OCI-LY7 (cell line): Measurements from ENCODE around the gene NTM. TPM values are rescaled to one million over a fixed set of nuclear protein-coding genes. Genes with fewer than 3 reads are reported as not detected.

Experiments
- BruUV-seq: library from RNA; stranded (reverse); fragments of 400-500 nt; replicated peaks from 2 replicates; lab custom pipeline; 2021; lab: Mats Ljungman, UMichigan
- CTCF ChIA-PET: fragments of 300-600 bp; sonication (Branson Sonifier 250); formaldehyde crosslinking; loops from one replicate; lab custom pipeline; 2022; ENCODE audit warnings: antibody characterized with exemption; ENCODE audit not compliant: unreplicated experiment; lab: Charles Lee
- POLR2A ChIA-PET: fragments of 300-600 bp; sonication (Branson Sonifier 250); formaldehyde crosslinking; loops from one replicate; lab custom pipeline; 2022; ENCODE audit warnings: antibody characterized with exemption; lab: Charles Lee
- DNase-seq: peaks from one replicate; pipeline ENCODE4 v3.0.0-alpha.2; 2015; ENCODE audit warnings: low spot score
- H2AFZ ChIP-seq: fragments of 200-600 bp; sonication (generic), shearing (Covaris generic); 2 replicates; pipeline ENCODE4 v1.6.1; 2014; ENCODE audit warnings: mild to moderate bottlenecking, antibody characterized with exemption, low read length, moderate library complexity
- H3K27ac ChIP-seq: fragments of 200-600 bp; sonication (generic); 2 replicates; pipeline ENCODE4 v1.5.1; 2014; ENCODE audit warnings: mixed run types, low read depth, mild to moderate bottlenecking, moderate library complexity, low read length, inconsistent platforms; ENCODE audit not compliant: poor library complexity, severe bottlenecking
- H3K36me3 ChIP-seq: fragments of 200-600 bp; sonication (generic); 2 replicates; pipeline ENCODE4 v1.6.1; 2014; ENCODE audit warnings: mild to moderate bottlenecking, antibody characterized with exemption, low read length, moderate library complexity, mixed read lengths; ENCODE audit not compliant: insufficient read depth
- H3K4me1 ChIP-seq: fragments of 200-600 bp; sonication (generic); 2 replicates; pipeline ENCODE4 v1.5.1; 2014; ENCODE audit warnings: mild to moderate bottlenecking, low read length; ENCODE audit not compliant: insufficient read depth, poor library complexity, severe bottlenecking
- H3K4me2 ChIP-seq: fragments of 200-600 bp; sonication (generic); 2 replicates; pipeline ENCODE4 v1.6.1; 2014; ENCODE audit warnings: mild to moderate bottlenecking, low read length
- H3K4me3 ChIP-seq: fragments of 200-600 bp; sonication (generic); 2 replicates; pipeline ENCODE4 v1.5.1; 2014; ENCODE audit warnings: mild to moderate bottlenecking, low read depth, low read length; ENCODE audit not compliant: poor library complexity, severe bottlenecking
- H3K79me2 ChIP-seq: fragments of 200-600 bp; sonication (generic); 2 replicates; pipeline ENCODE4 v1.6.1; 2016; ENCODE audit warnings: low read depth, mild to moderate bottlenecking, low read length, moderate library complexity, mixed read lengths; ENCODE audit not compliant: insufficient read depth
- H3K9me2 ChIP-seq: fragments of 200-600 bp; sonication (generic); 2 replicates; pipeline ENCODE4 v1.6.1; 2016; ENCODE audit warnings: mild to moderate bottlenecking, low read length, mixed read lengths; ENCODE audit not compliant: insufficient read depth
- H3K9me3 ChIP-seq: fragments of 200-600 bp; sonication (generic); 2 replicates; pipeline ENCODE4 v1.6.1; 2014; ENCODE audit warnings: mild to moderate bottlenecking, mixed run types, low read length, mixed read lengths
- H4K20me1 ChIP-seq: fragments of 200-600 bp; sonication (generic); 2 replicates; pipeline ENCODE4 v1.6.1; 2014; ENCODE audit warnings: mild to moderate bottlenecking, antibody characterized with exemption, low read length, moderate library complexity, mixed read lengths; ENCODE audit not compliant: insufficient read depth
- CTCF ChIP-seq: fragments of 200-600 bp; sonication (generic); conservative IDR thresholded peaks from 2 replicates; pipeline ENCODE4 v1.5.1; 2014; ENCODE audit warnings: mild to moderate bottlenecking, antibody characterized with exemption, low read length, moderate library complexity, mixed read lengths
- EZH2phosphoT487 ChIP-seq: fragments of 200-600 bp; sonication (generic); IDR thresholded peaks from 2 replicates; pipeline ENCODE4 v1.6.1; 2018; ENCODE audit warnings: low read depth, borderline replicate concordance, mild to moderate bottlenecking, mixed run types, antibody characterized with exemption, low read length, moderate library complexity, mixed read lengths
- intact Hi-C: fragments of 100-400 bp; cut with micrococcal nuclease; formaldehyde crosslinking; loops from one replicate; pipeline ENCODE4 v1.10.0; 2022; ENCODE audit not compliant: unreplicated experiment
- total RNA-seq, 2 experiments: library from RNA; depleted of rRNA in 1 of 2; stranded (reverse); fragments of >200 nt in 1 of 2; shearing (Covaris generic) in 1 of 2; gene quantifications; 2 replicates each; pipeline ENCODE4 v1.2.3, GENCODE V29; 2014 to 2022

NTM gene
- total RNA-seq, 2 experiments from 2014 or later = not detected

GRCh38 chr11:131481971-131482370 is 111.6 kb downstream of the NTM start:
- intact Hi-C loops = no loop called here
- no peak overlapping the region for H3K4me3 ChIP-seq
- TF ChIP-seq CTCF = no peak
- H3K27ac ChIP-seq = no peak overlapping the region
- no peaks in the 10 kb centered on the region for H3K79me2 ChIP-seq
- ChIA-PET CTCF (no interaction called here), POLR2A (interaction anchor here (0.9 kb wide), 1 partner anchor 12 kb away, joined by 3 read pairs; no protein-coding TSS in a partner anchor)
- H2AFZ ChIP-seq = no peak overlapping the region
- H3K9me3 ChIP-seq = no peaks in the 10 kb centered on the region
- H3K36me3 ChIP-seq = no peaks in the 10 kb centered on the region
- H3K4me2 ChIP-seq = no peak overlapping the region
- H4K20me1 ChIP-seq = no peaks in the 10 kb centered on the region
- BruUV-seq = no TSS peak
- no peaks in the 10 kb centered on the region for H3K4me1 ChIP-seq
- no peak for DNase-seq
- H3K9me2 ChIP-seq = no peaks in the 10 kb centered on the region

- intact Hi-C loops = no loop called here
- H3K27ac ChIP-seq = no peak overlapping the region
- no peak overlapping the region for H3K4me3 ChIP-seq
- ChIA-PET CTCF (no interaction called here), POLR2A (no interaction called here)
- H3K9me2 ChIP-seq = no peaks in the 10 kb centered on the region
- TF ChIP-seq CTCF = no peak
- no peak for TF ChIP-seq EZH2phosphoT487
- H3K4me1 ChIP-seq = no peaks in the 10 kb centered on the region
- H3K79me2 ChIP-seq = no peaks in the 10 kb centered on the region
- H4K20me1 ChIP-seq = no peaks in the 10 kb centered on the region
- no peak overlapping the region for H3K4me2 ChIP-seq
- no TSS peak for BruUV-seq
- no peaks in the 10 kb centered on the region for H3K9me3 ChIP-seq
- no peaks in the 10 kb centered on the region for H3K36me3 ChIP-seq
- H2AFZ ChIP-seq = no peak overlapping the region
- DNase-seq = no peak
Measured at GRCh38 chr11:131483453-131483852, 113.0 kb downstream of the NTM start.

- no peak for TF ChIP-seq EZH2phosphoT487
- no peak for TF ChIP-seq CTCF
Measured at GRCh38 chr11:131483877-131484276, 113.5 kb downstream of the NTM start.

More at GRCh38 chr11:131483877-131484276, 113.5 kb downstream of the NTM start:
- BruUV-seq = no TSS peak
- Histone ChIP-seq H3K9me2 (no peaks in the 10 kb centered on the region), H3K4me1 (no peaks in the 10 kb centered on the region), H4K20me1 (no peaks in the 10 kb centered on the region), H3K36me3 (no peaks in the 10 kb centered on the region), H2AFZ (no peak overlapping the region), H3K9me3 (no peaks in the 10 kb centered on the region), H3K4me3 (no peak overlapping the region), H3K79me2 (no peaks in the 10 kb centered on the region), H3K4me2 (no peak overlapping the region), H3K27ac (no peak overlapping the region)
- POLR2A ChIA-PET = no interaction called here
- CTCF ChIA-PET = no interaction called here
- DNase-seq = no peak
- intact Hi-C loops = no loop called here
